ENCODE data around the gene SNTG2.

DNA sequence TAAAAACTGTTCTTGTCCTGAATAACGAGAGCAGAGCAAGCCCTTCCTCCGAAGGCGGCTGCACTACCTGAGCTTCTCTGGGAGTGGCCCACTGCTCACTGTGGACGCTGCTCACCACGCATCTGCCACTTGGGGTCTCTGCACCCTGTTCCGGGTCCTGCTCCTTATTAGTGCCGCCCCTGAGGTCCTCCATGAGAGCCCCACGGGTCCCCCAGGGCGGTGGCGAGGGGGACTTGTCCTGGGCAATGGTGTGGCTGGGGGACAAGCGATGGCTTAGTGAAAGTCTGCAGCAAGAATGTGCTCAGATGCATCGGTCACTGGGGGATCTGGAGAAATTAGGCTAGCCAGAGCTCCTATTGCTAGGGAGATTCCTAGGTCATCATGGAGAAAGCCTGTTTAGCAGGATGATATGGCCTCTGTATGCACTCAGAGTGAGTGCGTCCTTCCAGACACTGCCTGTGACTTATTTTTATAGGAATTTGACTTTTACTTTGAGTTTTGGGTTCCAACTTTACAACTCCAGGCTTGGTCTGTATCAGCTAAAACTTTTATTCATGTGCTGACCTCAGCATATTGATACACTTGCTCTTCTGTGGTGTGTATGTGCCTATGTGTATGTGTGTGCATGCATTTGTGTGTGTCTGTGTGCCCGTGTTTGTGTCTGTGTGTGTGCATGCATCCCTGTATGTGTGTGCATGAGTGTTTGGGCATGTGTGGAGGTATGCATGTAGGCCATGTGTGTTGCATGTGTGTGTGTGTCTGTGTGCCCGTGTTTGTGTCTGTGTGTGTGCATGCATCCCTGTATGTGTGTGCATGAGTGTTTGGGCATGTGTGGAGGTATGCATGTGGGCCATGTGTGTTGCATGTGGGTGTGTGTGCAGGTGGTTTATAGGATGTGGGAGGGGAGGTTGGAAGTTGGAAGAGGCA lies 129.5 kb downstream of the SNTG2 start:
- TF ChIP-seq, protein P1, sequence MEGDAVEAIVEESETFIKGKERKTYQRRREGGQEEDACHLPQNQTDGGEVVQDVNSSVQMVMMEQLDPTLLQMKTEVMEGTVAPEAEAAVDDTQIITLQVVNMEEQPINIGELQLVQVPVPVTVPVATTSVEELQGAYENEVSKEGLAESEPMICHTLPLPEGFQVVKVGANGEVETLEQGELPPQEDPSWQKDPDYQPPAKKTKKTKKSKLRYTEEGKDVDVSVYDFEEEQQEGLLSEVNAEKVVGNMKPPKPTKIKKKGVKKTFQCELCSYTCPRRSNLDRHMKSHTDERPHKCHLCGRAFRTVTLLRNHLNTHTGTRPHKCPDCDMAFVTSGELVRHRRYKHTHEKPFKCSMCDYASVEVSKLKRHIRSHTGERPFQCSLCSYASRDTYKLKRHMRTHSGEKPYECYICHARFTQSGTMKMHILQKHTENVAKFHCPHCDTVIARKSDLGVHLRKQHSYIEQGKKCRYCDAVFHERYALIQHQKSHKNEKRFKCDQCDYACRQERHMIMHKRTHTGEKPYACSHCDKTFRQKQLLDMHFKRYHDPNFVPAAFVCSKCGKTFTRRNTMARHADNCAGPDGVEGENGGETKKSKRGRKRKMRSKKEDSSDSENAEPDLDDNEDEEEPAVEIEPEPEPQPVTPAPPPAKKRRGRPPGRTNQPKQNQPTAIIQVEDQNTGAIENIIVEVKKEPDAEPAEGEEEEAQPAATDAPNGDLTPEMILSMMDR (IDR thresholded peaks at IDR 0.05; ENCODE audit: low read depth, low read length, poor library complexity, severe bottlenecking) = no peak
- TF ChIP-seq EZH2phosphoT487 (IDR thresholded peaks at IDR 0.05; ENCODE audit: borderline replicate concordance, low read length) = no peak

Measured in DOHH2 (cell line).